Stimulated activated CD4-positive, alpha-beta T cell treated with anti-CD3 and anti-CD28 coated beads, Interleukin-15, amount 100 ng/mL, for 48 hours (primary cell): ENCODE measurements around the gene TMEM139.

ENCODE experiments used
- DNase-seq, 2 donors: peaks; one replicate each; pipeline ENCODE4 v3.0.0-alpha.2; 2020; ENCODE audit warnings: low read depth in 2 of 2

The TMEM139 gene

DNA sequence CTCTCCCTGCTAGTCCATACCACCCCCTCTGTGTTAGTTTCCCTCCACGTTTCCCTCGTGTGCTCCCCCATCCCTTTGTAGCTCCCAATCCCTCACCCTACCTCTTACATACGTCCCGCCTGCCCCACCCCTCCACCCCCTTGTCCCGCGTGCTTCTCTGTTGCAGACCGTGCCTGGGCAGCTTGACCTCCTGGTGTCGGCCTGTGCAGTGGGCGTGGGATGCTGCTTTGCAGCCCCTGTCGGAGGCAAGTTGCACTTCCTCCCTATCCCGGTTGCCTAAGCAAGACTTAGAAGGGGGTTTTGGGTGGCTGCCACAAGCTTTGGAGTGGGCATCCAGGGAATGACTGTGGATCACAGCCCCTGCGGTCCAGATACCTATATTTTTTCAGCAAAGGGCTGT is 38.9 kb downstream of the TMEM139 start:
- no peak for DNase-seq

DNA sequence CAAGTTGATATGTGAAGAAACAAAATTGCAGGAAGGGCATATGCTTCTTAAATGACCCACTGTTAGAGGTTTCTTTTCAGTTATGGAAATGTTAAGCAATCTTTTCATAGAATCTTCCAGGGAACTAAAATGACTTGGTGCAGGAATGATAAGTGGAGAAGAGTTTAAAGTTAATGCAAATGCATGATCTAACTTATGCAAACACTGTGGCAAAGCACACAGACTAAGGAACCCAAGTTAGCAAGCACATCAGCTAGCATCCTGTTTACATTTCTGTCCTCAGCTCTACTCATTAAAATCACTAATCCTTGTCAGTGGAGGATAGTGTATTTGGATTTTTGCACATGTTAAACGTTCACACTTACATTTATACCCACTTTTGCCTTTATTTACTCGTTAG is 40.5 kb downstream of the TMEM139 start:
- no peak for DNase-seq

DNA sequence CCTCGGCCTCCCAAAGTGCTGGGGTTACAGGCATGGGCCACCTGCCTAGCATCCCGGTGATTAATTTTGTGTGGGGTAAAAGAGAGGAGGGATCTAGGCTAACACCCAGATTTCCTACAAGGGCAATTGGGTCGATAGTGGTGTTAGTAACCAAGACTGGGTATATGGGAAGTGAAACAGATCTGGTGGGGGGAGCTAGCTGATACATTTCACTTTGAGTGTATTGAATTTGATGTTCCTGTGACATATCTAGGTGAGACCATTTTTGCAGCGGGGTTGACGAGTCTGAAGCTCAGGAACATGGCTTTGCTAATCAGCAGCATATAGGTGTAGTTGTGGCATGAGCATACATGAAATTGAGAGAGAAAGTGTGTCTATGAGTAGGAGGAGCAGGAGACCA is 43.1 kb downstream of the TMEM139 start:
- no peak for DNase-seq

DNA sequence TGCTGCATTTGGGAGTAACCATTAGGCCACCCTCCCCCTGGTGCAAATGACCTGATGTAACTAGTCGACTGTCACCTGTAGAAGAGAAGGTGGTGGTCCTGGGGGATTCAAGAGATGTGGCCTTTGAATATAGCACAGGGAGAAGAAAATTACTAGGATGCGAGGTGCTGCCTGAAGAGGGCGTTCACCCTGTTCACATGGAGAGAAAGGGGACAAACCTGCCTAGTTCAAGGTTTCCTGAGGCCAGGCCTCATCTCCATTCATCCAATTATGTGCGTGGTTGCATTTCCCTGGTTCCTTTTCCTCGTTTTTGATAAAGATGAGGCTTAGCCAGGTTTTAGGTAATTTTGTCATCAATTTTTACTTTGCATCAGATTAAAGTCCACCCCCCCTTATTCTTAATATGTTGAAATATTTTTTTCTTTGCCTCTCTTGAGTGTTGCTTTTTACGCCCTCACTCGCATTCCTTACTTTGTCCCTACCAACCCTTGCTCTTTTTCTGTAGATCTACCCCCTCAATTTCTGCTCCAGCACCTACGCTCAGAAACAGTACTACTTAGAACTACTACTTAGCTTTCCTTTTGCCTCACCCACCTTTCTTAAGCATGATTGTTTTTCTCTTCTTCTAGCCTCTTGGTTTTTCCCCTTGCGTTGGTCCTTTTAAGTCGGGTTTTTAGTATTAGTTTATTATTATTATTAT is 44.9 kb downstream of the TMEM139 start:
- no peak for DNase-seq

DNA sequence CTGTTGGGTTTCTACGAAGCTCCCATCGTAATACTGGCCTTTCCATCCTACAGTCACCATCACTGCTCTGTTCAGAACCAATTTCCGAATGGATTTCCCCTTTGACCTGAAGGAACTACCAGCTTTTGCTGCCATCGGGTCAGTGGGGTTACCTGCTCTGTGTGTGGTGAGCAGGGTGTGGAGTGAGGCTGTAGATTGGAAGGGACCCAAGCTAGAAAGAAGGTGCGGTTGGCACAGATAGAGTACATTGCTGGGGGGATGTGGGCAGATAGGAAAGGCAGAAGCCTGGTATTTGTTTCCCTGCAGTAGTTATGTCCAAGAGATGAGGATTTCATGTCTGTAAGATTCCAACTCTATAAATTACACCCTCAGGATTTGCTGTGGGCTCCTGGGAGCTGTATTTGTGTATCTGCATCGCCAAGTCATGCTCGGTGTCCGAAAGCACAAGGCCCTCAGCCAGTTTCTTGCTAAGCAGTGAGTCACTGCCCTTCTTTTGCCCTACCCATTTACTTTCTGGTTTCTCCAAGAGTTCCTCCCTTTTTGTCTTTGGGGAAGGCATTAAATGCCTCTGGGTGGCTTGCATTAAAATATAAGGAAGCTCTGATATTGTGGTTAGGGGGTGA is 46.5 kb downstream of the TMEM139 start:
- no peak for DNase-seq

DNA sequence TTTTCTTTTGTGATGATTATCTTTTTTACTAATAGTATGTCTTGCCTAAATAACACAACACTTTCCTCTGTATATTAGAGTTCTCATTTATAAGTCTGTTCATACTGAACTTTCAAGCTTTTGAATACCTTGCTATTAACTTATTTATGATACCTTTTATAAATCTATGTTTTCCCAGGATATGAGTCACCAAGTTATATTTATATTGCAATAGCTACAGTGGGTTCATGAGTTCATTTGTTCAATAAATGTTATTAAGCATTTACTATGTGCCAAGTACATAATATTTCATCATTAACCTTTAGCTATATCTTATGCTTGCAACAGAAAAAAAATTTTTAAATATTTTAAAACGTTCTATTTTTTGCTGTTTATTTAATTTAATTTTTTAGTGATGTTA is 49.5 kb downstream of the TMEM139 start:
- DNase-seq, result no peak

DNA sequence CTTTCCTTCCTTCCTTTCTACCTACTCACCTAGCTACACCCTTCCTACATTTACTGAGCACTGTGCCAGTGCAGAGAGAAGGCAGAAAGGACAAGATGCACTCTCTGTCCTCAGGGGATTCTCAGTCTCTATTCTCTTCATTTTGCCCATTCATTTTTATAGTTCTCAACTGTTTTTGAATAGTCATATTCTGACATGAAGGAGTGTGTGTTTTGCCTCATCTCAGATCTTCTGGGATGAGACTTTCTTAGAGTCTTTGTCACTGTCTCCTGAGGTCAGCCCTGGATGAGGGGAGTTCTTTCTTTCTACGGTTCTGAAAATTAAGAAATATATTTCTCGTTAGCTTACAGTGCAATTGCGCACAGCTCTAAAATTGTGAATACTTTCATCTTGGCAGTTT is 52.5 kb downstream of the TMEM139 start:
- DNase-seq, result no peak
